GM21367 (cell line): ENCODE results near the gene SLC27A3.
"Not testable (repeated sequence)": the region's sequence is repeated elsewhere in the genome, so short reads cannot be mapped to it uniquely, and the experiment has no call there.

Experiments used
- ATAC-seq: cut with Tn5 transposase; IDR thresholded peaks from one replicate; pipeline ENCODE4 v1.9.1; 2021; ENCODE audit not compliant: unreplicated experiment

SLC27A3 gene

DNA sequence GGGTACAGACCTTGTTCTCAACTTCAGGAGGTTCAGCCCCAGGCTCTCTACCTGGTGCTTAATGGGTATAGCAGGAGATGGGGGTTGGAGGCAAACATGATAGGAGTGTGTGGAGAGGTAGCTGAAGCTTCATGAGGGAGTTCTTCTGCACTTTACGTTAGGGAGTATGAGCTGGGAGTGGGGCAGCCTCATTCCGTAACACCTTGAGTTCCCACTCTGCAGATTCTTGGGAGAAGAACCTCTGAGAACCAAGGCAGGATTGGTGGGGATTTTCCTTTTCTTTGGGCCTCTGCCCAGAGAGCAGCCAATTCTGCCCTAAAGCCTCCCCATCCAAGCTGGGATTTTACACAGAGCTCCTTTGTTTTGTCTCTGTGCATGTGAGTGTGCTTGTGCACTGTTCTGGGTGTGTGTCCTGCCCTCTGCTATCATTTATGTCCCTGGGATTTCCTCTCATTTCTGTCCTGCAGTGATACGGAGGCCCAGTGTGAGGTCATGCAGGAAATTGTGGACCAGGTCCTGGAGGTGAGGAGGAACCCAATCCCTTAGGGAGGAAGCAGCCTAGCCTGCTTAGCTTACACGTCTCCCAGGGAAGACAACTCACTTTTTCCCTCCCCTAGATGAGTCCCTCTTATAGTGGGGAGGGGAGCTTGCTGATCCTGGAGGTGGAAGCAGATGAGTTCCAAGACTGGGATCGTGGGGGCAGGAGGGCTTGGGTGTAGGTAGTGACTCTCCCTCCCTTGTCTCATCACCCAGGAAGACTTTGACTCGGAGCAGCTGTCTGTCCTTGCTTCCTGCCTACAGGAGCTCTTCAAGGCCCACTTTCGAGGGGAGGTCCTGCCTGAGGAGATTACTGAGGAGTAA, 11.6 kb upstream of the SLC27A3 start:
- ATAC-seq = no peak

DNA sequence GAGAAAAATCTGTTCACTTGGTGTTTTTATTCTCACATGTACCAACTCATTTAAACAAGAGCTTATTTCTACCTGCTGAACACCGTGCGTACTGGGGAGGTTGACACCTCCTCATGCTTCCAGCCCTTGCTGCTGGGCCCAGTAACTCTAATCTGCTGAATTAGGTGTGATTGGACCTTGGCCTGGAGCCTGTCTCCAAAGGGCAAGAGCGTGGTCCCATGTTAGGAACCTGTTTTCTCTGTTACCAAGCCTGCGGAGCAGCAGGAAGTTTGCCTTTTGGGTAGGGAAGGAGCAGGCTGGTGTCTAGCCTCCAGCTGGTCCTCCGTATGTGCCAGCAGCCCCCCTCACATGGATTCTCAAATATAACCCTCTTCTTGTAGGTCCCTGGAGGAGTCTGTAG, 10.9 kb upstream of the SLC27A3 start:
- ATAC-seq = no peak

DNA sequence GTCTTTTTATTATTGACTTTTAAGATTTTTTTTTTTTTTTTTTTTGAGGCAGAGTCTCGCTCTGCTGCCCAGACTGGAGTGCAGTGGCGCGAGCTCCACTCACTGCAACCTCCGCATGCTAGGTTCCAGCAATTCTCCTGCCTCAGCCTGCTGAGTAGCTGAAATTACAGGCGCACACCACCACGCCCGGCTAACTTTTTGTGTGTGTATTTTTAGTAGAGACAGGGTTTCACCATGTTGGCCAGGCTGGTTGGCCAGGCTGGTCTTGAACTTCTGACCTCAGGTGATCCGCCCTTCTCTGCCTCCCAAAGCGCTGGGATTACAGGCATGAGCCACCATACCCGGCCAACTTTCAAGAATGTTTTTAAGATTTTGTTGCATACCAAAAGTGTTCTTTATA, 8.5 kb upstream of the SLC27A3 start:
- not testable (repeated sequence) for ATAC-seq

DNA sequence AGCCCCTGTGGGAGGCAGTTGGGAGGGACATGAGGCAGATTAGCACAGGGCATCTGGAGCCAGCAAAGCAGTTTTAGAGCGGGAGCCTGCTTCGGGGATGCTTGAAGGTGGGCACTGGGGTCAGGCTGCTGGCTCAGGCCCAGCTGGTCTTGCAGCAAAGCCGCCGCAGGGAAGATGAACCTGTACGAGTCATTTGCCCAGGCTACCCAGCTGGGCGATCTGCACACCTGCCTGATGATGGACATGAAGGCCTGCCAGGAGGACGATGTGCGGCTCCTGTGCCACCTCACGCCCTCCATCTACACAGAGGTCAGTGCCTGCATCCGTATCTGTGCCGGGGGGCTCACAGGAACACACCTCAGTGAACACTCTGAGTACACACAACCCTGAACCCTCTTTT, 7.7 kb upstream of the SLC27A3 start:
- ATAC-seq = no peak

DNA sequence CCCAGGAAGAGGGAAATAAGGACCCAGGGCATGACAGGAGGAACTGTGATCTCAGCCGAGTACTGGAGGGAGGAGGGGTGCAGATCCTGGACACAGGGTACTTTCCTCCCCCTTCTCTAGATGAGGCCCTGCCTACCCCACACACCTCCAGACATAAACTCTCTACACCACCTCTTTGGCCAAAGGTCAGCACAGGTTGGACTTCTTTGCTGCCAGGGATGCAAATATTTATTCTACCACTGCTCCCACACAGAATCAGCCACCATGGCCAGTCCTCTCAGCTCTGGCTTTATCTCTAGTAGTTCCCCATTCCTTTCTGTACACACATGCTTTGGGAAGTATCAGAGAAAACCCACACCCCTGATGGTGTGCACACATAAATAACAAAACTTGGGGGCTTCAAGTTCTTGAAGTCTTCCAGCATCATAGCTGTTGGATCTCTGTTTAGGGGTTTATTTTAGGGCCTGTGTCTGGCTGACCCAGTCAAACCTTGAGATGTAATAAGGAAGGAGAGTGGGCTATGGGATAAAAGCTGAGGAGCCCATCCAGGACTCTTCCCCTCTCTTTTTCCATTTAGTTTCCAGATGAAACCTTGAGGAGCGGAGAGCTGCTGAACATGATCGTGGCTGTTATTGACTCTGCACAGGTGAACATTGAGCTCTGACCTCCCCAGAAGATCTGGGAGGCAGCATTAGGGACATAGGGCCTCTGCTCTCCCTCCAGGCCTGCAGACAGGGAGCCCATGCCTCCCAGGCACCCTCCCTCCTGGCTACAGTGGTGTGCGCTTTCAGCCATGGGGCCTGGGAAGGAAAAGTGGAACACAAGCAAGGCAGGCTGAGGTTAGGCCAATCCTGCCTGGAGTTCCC, 6.7 kb upstream of the SLC27A3 start:
- ATAC-seq = no peak

DNA sequence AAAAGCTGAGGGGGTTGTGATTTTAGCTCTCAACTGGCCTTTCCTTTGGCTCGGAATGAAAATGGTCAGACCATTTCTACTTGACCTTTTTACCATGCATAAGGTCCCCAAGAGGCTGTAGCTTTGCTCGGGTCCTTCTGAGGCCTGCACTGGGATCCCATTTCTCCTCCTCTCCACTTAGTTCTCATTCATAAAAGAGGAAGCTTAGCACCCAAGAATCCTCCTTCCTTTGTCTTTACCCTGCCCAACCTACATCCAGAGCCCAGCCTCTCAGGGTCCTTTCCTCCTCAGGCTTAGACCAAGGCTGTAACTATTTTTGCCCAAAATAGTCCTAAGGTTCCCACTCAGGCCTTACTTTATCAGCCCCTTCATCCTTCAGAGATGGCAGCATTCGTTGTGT, 6.0 kb upstream of the SLC27A3 start:
- no peak for ATAC-seq

DNA sequence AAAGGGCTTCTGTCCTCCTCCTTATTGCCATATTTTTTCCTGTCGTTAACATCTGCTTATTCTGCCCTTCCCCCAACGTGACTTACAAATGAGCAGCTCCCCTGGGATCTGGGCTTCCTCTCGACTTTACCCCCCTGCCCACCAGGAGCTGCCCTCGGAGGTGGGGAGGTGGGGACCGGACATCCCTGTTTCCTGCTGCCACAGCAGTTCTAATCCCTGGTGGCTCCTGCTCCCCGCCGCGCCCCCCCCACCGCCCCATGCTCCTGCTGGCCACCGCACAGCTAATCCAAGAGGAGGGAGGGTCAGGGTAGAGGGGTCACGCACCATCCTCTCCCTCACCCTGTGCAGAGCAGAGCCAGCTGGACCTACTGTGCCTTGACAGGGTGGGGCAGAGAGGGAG, 4.4 kb upstream of the SLC27A3 start:
- no peak for ATAC-seq

DNA sequence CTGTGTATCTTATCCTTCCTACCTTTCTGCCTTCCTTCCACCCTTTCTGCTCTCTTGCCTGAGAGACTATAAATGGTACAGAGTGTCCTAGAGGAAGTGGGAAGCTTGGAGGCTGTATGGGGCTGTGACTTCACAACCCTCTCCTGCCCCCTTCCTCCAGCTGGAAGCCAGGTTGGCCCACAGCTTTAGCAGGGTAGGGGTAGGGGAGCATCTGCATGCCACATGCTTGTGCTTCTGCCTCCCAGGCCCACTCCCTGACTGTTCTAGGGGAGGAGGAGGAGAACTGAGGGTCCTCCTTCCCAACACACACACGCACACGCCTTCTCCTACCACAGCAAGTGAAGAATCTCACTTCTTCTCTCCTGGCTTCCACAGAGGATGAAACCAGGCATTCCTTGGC, 3.9 kb upstream of the SLC27A3 start:
- no peak for ATAC-seq

DNA sequence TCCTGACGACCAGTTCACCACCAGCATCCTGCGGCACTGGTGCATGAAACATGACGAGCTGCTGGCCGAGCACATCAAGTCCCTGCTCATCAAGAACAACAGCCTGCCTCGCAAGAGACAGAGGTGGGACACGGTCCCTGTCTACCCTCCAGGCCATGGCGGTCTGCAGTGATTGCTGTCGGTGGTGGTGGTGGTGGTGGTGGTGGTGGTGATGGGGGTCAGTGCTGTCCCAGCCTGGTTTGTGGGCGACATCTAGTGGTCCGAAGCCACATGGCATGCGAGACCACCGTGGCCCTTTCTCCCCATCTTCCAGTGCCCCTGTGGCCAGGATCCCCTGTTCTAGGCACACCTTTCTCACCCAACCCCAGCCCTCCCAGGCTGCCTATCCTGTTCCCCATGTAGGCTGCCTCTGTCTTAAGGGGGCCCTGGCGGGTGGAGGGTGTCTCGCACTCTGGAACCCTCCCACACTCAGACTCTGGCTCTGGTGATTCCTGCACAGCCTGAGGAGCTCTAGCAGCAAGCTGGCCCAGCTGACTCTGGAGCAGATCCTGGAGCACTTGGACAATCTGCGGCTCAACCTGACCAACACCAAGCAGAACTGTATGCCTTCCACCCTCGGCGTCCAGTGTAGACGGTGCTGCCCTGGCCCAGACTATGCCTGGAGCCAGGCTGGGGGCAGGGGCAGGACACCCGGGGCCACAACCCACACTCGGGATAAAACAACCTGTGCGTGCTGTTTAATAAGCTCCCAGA, 3.2 kb upstream of the SLC27A3 start:
- no peak for ATAC-seq

DNA sequence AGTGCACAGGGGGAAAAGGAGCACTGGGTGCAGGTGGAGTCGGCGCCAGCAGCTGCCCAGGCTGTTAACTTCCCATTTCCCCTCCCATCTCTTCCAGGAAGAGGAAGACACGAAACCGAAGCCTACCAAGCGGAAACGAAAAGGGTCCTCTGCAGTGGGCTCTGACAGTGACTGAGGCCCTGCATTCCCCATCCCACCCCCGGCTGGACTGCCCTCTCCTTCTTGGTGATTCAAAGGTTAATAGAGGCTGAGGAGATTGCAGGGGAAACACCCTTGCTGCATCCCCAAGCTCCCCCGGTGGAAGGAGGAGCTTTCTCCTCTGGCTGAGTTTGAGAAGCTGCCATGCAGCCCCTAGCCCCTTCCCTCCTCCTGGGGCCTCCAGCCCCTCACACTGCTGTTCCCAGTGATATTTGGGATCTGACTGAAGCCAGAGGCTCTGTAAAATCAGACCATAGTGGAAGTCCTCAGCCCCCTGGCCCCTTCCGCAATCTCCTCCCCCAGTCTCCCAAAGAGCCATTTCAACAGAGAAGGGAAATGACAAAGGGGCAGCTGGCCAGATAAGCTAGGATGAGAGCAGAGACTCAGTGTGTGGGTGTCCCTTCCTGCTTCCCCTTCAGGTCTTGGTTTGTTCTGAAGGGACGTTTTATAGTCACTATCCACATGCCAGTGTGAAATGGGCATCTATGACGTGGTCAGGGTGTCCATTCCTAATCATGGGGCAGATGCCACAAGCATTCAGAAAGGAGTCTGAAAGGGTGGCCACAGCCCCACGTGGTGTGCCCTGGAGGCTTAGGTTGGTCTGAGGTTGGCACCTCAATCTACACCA, 1.9 kb upstream of the SLC27A3 start:
- no peak for ATAC-seq

DNA sequence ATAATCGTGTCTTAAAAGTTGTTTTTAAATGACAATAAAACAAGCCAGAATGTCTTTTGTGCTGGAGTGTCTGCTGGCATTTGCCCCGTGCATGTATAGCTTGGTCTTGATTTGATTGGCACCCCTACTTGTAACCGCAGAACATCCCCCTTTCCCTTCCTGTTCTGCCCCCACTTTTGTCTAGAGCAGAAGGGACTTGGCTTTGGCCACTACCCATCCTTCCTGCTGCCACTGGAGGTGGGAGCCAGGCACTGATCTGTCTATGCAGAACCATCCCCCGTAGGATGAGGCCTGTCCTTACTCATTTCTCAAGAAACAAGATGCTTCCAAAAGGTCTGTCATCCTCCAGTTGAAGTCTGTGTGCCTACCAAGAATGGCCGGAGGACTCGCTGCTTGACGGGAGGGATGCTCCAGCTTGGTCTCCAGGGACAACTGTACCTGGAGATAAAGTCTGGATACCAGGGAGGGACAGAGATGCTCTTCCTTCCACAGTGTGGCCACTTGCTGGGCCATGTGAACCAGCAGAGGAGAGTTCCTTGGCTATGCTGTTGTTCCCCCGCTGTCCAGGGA, 1.1 kb upstream of the SLC27A3 start:
- ATAC-seq = no peak

DNA sequence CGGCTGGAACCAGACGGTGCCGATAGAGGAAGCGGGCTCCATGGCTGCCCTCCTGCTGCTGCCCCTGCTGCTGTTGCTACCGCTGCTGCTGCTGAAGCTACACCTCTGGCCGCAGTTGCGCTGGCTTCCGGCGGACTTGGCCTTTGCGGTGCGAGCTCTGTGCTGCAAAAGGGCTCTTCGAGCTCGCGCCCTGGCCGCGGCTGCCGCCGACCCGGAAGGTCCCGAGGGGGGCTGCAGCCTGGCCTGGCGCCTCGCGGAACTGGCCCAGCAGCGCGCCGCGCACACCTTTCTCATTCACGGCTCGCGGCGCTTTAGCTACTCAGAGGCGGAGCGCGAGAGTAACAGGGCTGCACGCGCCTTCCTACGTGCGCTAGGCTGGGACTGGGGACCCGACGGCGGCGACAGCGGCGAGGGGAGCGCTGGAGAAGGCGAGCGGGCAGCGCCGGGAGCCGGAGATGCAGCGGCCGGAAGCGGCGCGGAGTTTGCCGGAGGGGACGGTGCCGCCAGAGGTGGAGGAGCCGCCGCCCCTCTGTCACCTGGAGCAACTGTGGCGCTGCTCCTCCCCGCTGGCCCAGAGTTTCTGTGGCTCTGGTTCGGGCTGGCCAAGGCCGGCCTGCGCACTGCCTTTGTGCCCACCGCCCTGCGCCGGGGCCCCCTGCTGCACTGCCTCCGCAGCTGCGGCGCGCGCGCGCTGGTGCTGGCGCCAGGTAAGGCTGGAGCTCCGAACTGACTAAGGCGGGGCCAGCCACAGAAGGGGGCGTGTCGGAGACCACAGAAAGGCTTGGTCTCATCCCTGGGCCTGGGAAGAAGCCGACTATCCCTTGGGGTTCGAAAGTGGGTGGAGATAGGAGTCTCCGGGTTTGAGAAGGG, 486 bp downstream of the SLC27A3 start:
- ATAC-seq = no peak

DNA sequence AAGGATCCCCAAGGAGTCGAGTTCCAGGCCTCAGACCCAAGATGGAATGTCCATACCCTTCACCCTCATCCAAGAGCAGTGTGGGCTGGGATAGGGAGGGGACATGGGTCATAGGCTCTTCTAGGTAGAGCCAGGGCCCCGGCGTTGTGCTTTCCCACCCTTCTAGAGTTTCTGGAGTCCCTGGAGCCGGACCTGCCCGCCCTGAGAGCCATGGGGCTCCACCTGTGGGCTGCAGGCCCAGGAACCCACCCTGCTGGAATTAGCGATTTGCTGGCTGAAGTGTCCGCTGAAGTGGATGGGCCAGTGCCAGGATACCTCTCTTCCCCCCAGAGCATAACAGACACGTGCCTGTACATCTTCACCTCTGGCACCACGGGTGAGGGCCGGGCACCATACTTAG, 1.1 kb downstream of the SLC27A3 start:
- ATAC-seq = no peak

DNA sequence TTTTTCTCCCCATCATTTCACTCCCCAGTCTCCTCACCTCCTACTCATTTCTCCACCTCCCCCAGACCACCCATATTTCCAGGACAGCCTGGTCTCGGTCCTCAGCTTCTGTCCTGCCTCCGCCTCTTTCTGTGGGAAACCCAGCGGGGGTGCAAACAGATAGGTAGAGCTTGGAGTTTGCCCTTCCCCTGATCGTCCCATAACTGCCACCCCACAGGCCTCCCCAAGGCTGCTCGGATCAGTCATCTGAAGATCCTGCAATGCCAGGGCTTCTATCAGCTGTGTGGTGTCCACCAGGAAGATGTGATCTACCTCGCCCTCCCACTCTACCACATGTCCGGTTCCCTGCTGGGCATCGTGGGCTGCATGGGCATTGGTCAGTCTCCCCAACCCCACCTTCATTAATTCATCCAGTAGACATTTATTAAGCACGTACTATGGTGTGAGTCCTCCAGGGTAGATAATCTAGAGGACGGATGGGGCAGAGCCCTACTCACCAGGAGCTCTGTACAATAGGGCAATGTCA, 1.7 kb downstream of the SLC27A3 start:
- no peak for ATAC-seq

DNA sequence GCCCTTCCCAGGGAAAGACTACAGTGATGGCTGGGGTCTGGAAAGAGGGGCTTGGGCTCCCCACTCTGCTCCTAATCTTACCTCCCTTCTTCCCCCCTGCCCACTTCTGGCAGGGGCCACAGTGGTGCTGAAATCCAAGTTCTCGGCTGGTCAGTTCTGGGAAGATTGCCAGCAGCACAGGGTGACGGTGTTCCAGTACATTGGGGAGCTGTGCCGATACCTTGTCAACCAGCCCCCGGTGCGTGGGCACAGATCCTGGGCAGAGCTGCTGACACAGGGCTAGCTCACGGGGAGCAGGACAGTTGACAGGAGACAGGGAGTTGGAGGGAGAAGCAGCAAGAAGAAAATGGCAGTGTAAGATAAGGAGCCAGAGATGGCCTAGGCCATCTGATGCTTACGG, 2.4 kb downstream of the SLC27A3 start:
- ATAC-seq = no peak

DNA sequence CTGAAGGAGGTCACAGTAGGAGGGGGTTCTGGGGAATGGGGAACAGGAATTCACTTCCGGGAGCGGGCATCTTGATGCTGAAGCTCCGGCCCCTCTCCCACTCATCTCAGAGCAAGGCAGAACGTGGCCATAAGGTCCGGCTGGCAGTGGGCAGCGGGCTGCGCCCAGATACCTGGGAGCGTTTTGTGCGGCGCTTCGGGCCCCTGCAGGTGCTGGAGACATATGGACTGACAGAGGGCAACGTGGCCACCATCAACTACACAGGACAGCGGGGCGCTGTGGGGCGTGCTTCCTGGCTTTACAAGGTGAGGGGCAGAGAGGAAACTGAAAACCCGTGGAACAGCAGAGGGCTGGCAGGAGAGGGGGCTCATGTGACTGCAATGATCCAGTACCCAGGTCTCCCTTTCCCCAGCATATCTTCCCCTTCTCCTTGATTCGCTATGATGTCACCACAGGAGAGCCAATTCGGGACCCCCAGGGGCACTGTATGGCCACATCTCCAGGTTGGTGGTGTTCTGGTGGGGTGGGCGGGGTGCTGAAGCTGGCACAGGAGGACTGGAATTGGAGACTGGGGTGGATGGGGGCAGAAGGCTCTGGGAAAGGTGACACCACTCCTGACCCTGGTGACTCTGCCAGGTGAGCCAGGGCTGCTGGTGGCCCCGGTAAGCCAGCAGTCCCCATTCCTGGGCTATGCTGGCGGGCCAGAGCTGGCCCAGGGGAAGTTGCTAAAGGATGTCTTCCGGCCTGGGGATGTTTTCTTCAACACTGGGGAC, 3.0 kb downstream of the SLC27A3 start:
- no peak for ATAC-seq

DNA sequence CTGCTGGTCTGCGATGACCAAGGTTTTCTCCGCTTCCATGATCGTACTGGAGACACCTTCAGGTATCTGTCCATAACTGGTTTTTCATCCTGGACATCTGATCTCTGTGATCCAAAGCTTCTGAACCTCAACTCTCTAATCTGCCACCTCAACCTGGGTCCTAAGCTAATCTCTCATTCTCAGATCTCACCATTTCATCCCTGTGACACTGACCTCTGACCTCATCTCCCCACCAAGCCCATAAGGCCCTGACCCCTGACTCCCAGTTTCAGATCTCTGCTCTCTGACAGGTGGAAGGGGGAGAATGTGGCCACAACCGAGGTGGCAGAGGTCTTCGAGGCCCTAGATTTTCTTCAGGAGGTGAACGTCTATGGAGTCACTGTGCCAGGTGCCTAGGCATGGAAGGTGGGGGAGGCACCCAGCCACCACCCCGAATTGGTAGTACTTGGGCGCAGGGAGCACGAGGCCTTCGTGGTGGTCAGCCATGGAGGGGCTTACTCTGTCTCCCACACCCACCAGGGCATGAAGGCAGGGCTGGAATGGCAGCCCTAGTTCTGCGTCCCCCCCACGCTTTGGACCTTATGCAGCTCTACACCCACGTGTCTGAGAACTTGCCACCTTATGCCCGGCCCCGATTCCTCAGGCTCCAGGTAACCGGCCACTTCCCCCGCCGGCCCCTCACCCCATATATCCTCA, 3.8 kb downstream of the SLC27A3 start:
- no peak for ATAC-seq
